Heart right ventricle (tissue), 16 donors: ENCODE measurements around the gene DDIT3. TPM values are rescaled to one million over a fixed set of nuclear protein-coding genes. Genes with fewer than 3 reads are reported as not detected.

Source experiments
- ATAC-seq, 8 donors: fragments of 200-7000 bp; cut with Tn5 transposase; one replicate each; pipeline ENCODE4 v1.9.1; 2020; ENCODE audit warnings: mild to moderate bottlenecking in 8 of 8, moderate library complexity in 8 of 8, moderate number of reproducible peaks in 1 of 8
- DNase-seq, 2 donors: peaks; one replicate each; pipeline ENCODE4 v3.0.0-alpha.2; 2020
- H3K27ac ChIP-seq, 10 donors: fragments of 200-600 bp; sonication (generic) in 2 of 10; one replicate each; pipeline versions ENCODE4 v1.5.0 to v1.8.0; 2020 to 2022; ENCODE audit warnings: mild to moderate bottlenecking in 3 of 10
- H3K27me3 ChIP-seq, 7 donors: fragments of 200-600 bp; one replicate each; pipeline ENCODE4 v1.8.0; 2021 to 2022; ENCODE audit warnings: mild to moderate bottlenecking in 2 of 7
- H3K36me3 ChIP-seq, 9 donors: fragments of 200-600 bp; sonication (generic) in 1 of 9; one replicate each; pipeline versions ENCODE4 v1.5.0 to v1.8.0; 2020 to 2022; ENCODE audit warnings: mild to moderate bottlenecking in 2 of 9
- H3K4me1 ChIP-seq, 9 donors: fragments of 200-600 bp; sonication (generic) in 1 of 9; one replicate each; pipeline versions ENCODE4 v1.5.0 to v1.8.0; 2020 to 2022; ENCODE audit warnings: mild to moderate bottlenecking in 4 of 9
- H3K4me3 ChIP-seq, 10 donors: fragments of 200-600 bp; sonication (generic) in 2 of 10; one replicate each; pipeline versions ENCODE4 v1.5.0 to v1.8.0; 2020 to 2022; ENCODE audit warnings: mild to moderate bottlenecking in 7 of 10, moderate library complexity in 2 of 10
- H3K9me3 ChIP-seq, 11 donors: fragments of 200-600 bp in 10 of 11; sonication (generic) in 2 of 11; one replicate each; pipeline versions ENCODE4 v1.5.0 to v1.8.0; 2013 to 2022; ENCODE audit warnings: mild to moderate bottlenecking in 2 of 11, control low read depth in 1 of 11, moderate library complexity in 1 of 11
- CTCF ChIP-seq, 9 donors: fragments of 200-600 bp; sonication (generic) in 2 of 9; IDR thresholded peaks; one replicate each; pipeline versions ENCODE4 v1.5.0 to v1.8.0; 2021 to 2022; ENCODE audit warnings: antibody characterized with exemption in 9 of 9, mild to moderate bottlenecking in 5 of 9, moderate library complexity in 1 of 9
- WGBS, 2 donors: extraction: QIAGEN DNeasy Blood & Tissue Kit; methylation state at CpG; one replicate each; pipeline ENCODE4 v1.1.7; 2013; ENCODE audit warnings: inconsistent platforms in 1 of 2; 5-methylcytosine and 5-hydroxymethylcytosine counted together
- intact Hi-C, 10 donors: fragments of 100-400 bp; cut with DNase I; formaldehyde crosslinking; loops; one replicate each; pipeline versions ENCODE4 v1.11.1 to v1.14.2; 2022
- polyA plus RNA-seq, 2 donors: library from polyadenylated mRNA; stranded (reverse); fragments of 200-250 nt; gene quantifications; one replicate each; pipeline ENCODE4 v1.2.3, GENCODE V29; 2013
- total RNA-seq, 10 donors: library from RNA; stranded (reverse); fragmentation: NEBNext Ultra II Directional in 3 of 10; extraction: Animal tissue kit (Norgen Biotek cat#: 25700) in 3 of 10; gene quantifications; one replicate each; pipeline versions ENCODE4 v1.2.1 to v1.2.4, GENCODE V29; 2021 to 2023
- donor health status: Arrhythmogenic right ventricular cardiomyopathy.
- donor health status: ischemic (EF 13 %, LVEDD 7.1; RV severe dilation, severe dysfunction).
- donor health status: healthy with polysubstance abuse.
- donor health status: DM: no; HTN: yes; CAD: no.
- donor health status: DM: no; HTN: no; CAD: no.
- donor health status: ischemic (EF 25% LVEDD 6.9; RV normal size, moderate dysfunction).
- donor health status: ischemic (EF 25% LVEDD 5.7; RV mildly dilated, moderate dysfunction).
- donor health status: healthy.
- donor health status: DM: yes; HTN: yes; CAD: no.
- donor health status: Ischemic cardiomyopathy.
- donor health status: ischemic (EF 35%, LVEDD 5.7; RV mildly dilated, moderate dysfunction).
- donor health status: nonischemic (EF 11% LVEDD 7.7; RV severe dilation, severe dysfunction).
- donor health status: DM: yes; HTN: yes; CAD: no.
- donor health status: PGD.
- donor health status: ischemic (EF 29% LVEDD 5.4; RV normal size, mild dysfunction).
- donor health status: nonischemic (EF 23%, LVEDD 6.1; RV moderate dilation, normal function).

The DDIT3 gene
- total and polyA plus RNA-seq, 12 donors, result 11.2 to 106 (median 24.9) TPM

GRCh38 chr12:57549203-57549908 is 29.0 kb upstream of the DDIT3 start:
- TF ChIP-seq CTCF (IDR thresholded peaks at IDR 0.05), result no peak
- Histone ChIP-seq H3K4me1 (peaks cover 13 to 36% (median 26%) of the 10 kb centered on the region in 9 donors), H3K9me3 (no peaks in the 10 kb centered on the region), H3K27ac (no peak overlapping the region), H3K27me3 (peaks cover 0 to 55% (median 44%) of the 10 kb centered on the region in 7 donors), H3K36me3 (no peaks in the 10 kb centered on the region), H3K4me3 (peak overlapping the region; percentile 21 to 51 (median 46))
- no peak for ATAC-seq
- WGBS, 2 donors, result 33 to 36% methylated on average over 13 of the region's 13 CpGs
- intact Hi-C loops, result no loop called here
- no peak for DNase-seq

- WGBS, 2 donors, result 38 to 44% methylated on average over 2 of the region's 2 CpGs
- TF ChIP-seq CTCF (IDR thresholded peaks at IDR 0.05), result no peak
Observed at GRCh38 chr12:57548488-57548887, 28.2 kb upstream of the DDIT3 start.

GRCh38 chr12:57548013-57548315 is 27.6 kb upstream of the DDIT3 start:
- peaks cover 13 to 45% (median 37%) of the 10 kb centered on the region in 9 donors for H3K4me1 ChIP-seq
- no peak overlapping the region for H3K27ac ChIP-seq
- H3K36me3 ChIP-seq, result no peaks in the 10 kb centered on the region
- no peak for TF ChIP-seq CTCF (IDR thresholded peaks at IDR 0.05)
- intact Hi-C loops, result no loop called here
- 96 to 97% methylated on average over 2 of the region's 2 CpGs for WGBS, 2 donors
- ATAC-seq (no peak), DNase-seq (no peak)
- H3K27me3 ChIP-seq, result peaks cover 0 to 43% (median 36%) of the 10 kb centered on the region in 7 donors
- no peaks in the 10 kb centered on the region for H3K9me3 ChIP-seq
- H3K4me3 ChIP-seq, result no peak overlapping the region

More at GRCh38 chr12:57548488-57548887, 28.2 kb upstream of the DDIT3 start:
- Histone ChIP-seq H3K9me3 (no peaks in the 10 kb centered on the region), H3K36me3 (no peaks in the 10 kb centered on the region), H3K27ac (no peak overlapping the region), H3K4me1 (peaks cover 13 to 42% (median 34%) of the 10 kb centered on the region in 9 donors), H3K4me3 (no peak overlapping the region), H3K27me3 (peaks cover 0 to 48% (median 40%) of the 10 kb centered on the region in 7 donors)
- ATAC-seq (no peak), DNase-seq (no peak)
- intact Hi-C loops, result no loop called here

GRCh38 chr12:57547288-57548012 is 27.1 kb upstream of the DDIT3 start:
- WGBS, 2 donors, result 22 to 24% methylated on average over 9 of the region's 9 CpGs
- H3K36me3 ChIP-seq, result peaks cover 0 to 5% (median 0%) of the 10 kb centered on the region in 9 donors
- peaks cover 13 to 45% (median 37%) of the 10 kb centered on the region in 9 donors for H3K4me1 ChIP-seq
- intact Hi-C loops, result loop anchor here in 2 of 10 donors (2.0 kb wide), 1 partner anchor 25 kb away; the partner anchor contains the start of gene MBD6 (in 2 of the 2)
- TF ChIP-seq CTCF (IDR thresholded peaks at IDR 0.05), result no peak
- H3K9me3 ChIP-seq, result no peaks in the 10 kb centered on the region
- peak overlapping the region in 7 of 10 donors; percentile 88 to 95 (median 92) for H3K27ac ChIP-seq
- H3K27me3 ChIP-seq, result peaks cover 0 to 41% (median 34%) of the 10 kb centered on the region in 7 donors
- ATAC-seq (no peak), DNase-seq (no peak)
- peak overlapping the region; percentile 86 to 99 (median 96) for H3K4me3 ChIP-seq
